K562 (cell line): ENCODE results near the gene SLC25A33.
"Not testable (repeated sequence)": the region's sequence is repeated elsewhere in the genome, so short reads cannot be mapped to it uniquely, and the experiment has no call there.

Source experiments
- HIVEP1 ChIP-seq: fragments of 250-450 bp; sonication (Bioruptor Pico); IDR thresholded peaks from 2 replicates; pipeline ENCODE4 v1.4.0; 2020; ENCODE audit warnings: mild to moderate bottlenecking
- NR2C2 ChIP-seq, 2 experiments: fragments of 200-800 bp in 1 of 2; sonication (Bioruptor generic) in 1 of 2; sonication (generic) in 1 of 2; formaldehyde crosslinking in 1 of 2; IDR thresholded peaks; 2 replicates each; pipeline versions ENCODE4 v1.6.1 to v1.8.0; 2016 to 2022; ENCODE audit warnings: mild to moderate bottlenecking in 1 of 2, missing compliant biosample characterization in 1 of 2, missing genetic modification characterization in 1 of 2, missing genetic modification reagents in 1 of 2
- SRSF1 ChIP-seq: fragments of 200-400 bp; formaldehyde crosslinking; IDR thresholded peaks from 2 replicates; pipeline ENCODE4 v1.6.1; 2017; ENCODE audit warnings: mild to moderate bottlenecking, low read depth, low read length, moderate library complexity
- ZBTB26 ChIP-seq: fragments of 450-650 bp; formaldehyde crosslinking; IDR thresholded peaks from 2 replicates; pipeline ENCODE4 v1.4.0; 2022; ENCODE audit warnings: missing genetic modification characterization
- ZNF740 ChIP-seq, 3 experiments: fragments of 200-800 bp in 1 of 3; sonication (Bioruptor generic) in 1 of 3; sonication (generic) in 1 of 3; formaldehyde crosslinking in 1 of 3; IDR thresholded peaks; 2 replicates each; pipeline versions ENCODE4 v1.6.1 to v1.8.0; 2016 to 2022; ENCODE audit warnings: mild to moderate bottlenecking in 2 of 3, missing compliant biosample characterization in 2 of 3, missing genetic modification characterization in 2 of 3, missing genetic modification reagents in 1 of 3
- TF ChIP-seq, protein P1 (sequence below): fragments of 450-650 bp; IDR thresholded peaks from 2 replicates; pipeline ENCODE4 v1.6.1; 2018; ENCODE audit warnings: mild to moderate bottlenecking, low read depth; ENCODE audit not compliant: partially characterized antibody
- TF ChIP-seq, protein P2 (sequence below): fragments of 450-650 bp; formaldehyde crosslinking; IDR thresholded peaks from 2 replicates; pipeline ENCODE4 v1.4.0; 2020; ENCODE audit warnings: mild to moderate bottlenecking
- TF ChIP-seq, protein P3 (sequence below), 3 experiments: IDR thresholded peaks in 2 of 3; conservative IDR thresholded peaks in 1 of 3; 2 replicates each; pipeline ENCODE4 v1.5.1; 2011 to 2012; ENCODE audit warnings: low read length in 3 of 3, mild to moderate bottlenecking in 3 of 3, control low read depth in 2 of 3, improper control_type of control experiment in 1 of 3, inconsistent platforms in 1 of 3, low read depth in 1 of 3, mixed read lengths in 1 of 3, moderate library complexity in 1 of 3; ENCODE audit not compliant: insufficient read depth in 2 of 3

- TF ChIP-seq NR2C2 (CRISPR knock-in tag; IDR thresholded peaks at IDR 0.05); NR2C2 (tag; IDR thresholded peaks at IDR 0.05); ZBTB26 (CRISPR knock-in tag); SRSF1; HIVEP1 (CRISPR knock-in tag); ZNF740 (CRISPR knock-in tag; IDR thresholded peaks at IDR 0.05); ZNF740 (tag; IDR thresholded peaks at IDR 0.05): not testable (repeated sequence)
- TF ChIP-seq, protein P1, sequence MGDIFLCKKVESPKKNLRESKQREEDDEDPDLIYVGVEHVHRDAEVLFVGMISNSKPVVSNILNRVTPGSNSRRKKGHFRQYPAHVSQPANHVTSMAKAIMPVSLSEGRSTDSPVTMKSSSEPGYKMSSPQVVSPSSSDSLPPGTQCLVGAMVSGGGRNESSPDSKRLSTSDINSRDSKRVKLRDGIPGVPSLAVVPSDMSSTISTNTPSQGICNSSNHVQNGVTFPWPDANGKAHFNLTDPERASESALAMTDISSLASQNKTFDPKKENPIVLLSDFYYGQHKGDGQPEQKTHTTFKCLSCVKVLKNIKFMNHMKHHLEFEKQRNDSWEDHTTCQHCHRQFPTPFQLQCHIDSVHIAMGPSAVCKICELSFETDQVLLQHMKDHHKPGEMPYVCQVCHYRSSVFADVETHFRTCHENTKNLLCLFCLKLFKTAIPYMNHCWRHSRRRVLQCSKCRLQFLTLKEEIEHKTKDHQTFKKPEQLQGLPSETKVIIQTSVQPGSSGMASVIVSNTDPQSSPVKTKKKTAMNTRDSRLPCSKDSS, result not testable (repeated sequence)
- TF ChIP-seq, protein P2, sequence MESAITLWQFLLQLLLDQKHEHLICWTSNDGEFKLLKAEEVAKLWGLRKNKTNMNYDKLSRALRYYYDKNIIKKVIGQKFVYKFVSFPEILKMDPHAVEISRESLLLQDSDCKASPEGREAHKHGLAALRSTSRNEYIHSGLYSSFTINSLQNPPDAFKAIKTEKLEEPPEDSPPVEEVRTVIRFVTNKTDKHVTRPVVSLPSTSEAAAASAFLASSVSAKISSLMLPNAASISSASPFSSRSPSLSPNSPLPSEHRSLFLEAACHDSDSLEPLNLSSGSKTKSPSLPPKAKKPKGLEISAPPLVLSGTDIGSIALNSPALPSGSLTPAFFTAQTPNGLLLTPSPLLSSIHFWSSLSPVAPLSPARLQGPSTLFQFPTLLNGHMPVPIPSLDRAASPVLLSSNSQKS (CRISPR knock-in tag), result not testable (repeated sequence)
- TF ChIP-seq, protein P3, sequence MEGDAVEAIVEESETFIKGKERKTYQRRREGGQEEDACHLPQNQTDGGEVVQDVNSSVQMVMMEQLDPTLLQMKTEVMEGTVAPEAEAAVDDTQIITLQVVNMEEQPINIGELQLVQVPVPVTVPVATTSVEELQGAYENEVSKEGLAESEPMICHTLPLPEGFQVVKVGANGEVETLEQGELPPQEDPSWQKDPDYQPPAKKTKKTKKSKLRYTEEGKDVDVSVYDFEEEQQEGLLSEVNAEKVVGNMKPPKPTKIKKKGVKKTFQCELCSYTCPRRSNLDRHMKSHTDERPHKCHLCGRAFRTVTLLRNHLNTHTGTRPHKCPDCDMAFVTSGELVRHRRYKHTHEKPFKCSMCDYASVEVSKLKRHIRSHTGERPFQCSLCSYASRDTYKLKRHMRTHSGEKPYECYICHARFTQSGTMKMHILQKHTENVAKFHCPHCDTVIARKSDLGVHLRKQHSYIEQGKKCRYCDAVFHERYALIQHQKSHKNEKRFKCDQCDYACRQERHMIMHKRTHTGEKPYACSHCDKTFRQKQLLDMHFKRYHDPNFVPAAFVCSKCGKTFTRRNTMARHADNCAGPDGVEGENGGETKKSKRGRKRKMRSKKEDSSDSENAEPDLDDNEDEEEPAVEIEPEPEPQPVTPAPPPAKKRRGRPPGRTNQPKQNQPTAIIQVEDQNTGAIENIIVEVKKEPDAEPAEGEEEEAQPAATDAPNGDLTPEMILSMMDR (IDR thresholded peaks at IDR 0.05 in 2 of 3, conservative IDR thresholded peaks at IDR 0.05 in 1 of 3; ENCODE audit: insufficient read depth in 2 of 3, low read depth in 1 of 3, low read length in 3 of 3), result not testable (repeated sequence)
Observed at GRCh38 chr1:9515550-9515949, 23.7 kb upstream of the SLC25A33 start.
